ENCODE results near the gene LIMA1.

GRCh38 chr12:50315803-50316202 lies 32.5 kb upstream of the LIMA1 start:
- TF ChIP-seq POLR2A (IDR thresholded peaks at IDR 0.05) (no peak), EP300 (IDR thresholded peaks at IDR 0.05; ENCODE audit: low read depth) (no peak), CTCF (IDR thresholded peaks at IDR 0.05) (no peak), POLR2AphosphoS5 (IDR thresholded peaks at IDR 0.05) (no peak)

Data from transverse colon (tissue), 4 donors.